ENCODE measurements around the gene TSSK6.

The TSSK6 gene

GRCh38 chr19:19504754-19505668 is 10.3 kb downstream of the TSSK6 start:
- Histone ChIP-seq H2AFZ (no peak overlapping the region), H3K27ac (no peak overlapping the region), H3K36me3 (ENCODE audit: control insufficient read depth, insufficient read depth, low read length) (no peaks in the 10 kb centered on the region), H3K27me3 (ENCODE audit: control insufficient read depth, insufficient read depth, low read length) (no peaks in the 10 kb centered on the region), H3K79me2 (peaks cover 1% of the 10 kb centered on the region), H3K4me2 (ENCODE audit: low read length) (no peak overlapping the region), H3K9ac (no peak overlapping the region), H3K4me3 (ENCODE audit: low read depth, low read length) (no peak overlapping the region), H3K9me3 (ENCODE audit: control insufficient read depth, low read length) (no peaks in the 10 kb centered on the region), H3K4me1 (no peaks in the 10 kb centered on the region)
- TF ChIP-seq CTCF (IDR thresholded peaks at IDR 0.05) = no peak

- H3K36me3 ChIP-seq (ENCODE audit: control insufficient read depth, insufficient read depth, low read length) = no peaks in the 10 kb centered on the region
Observed at GRCh38 chr19:19502808-19503602, 12.3 kb downstream of the TSSK6 start.

GRCh38 chr19:19502281-19502680 is 13.1 kb downstream of the TSSK6 start:
- Histone ChIP-seq H3K27ac (no peak overlapping the region), H3K9ac (no peak overlapping the region), H3K4me1 (no peaks in the 10 kb centered on the region), H3K9me3 (ENCODE audit: control insufficient read depth, low read length) (no peaks in the 10 kb centered on the region), H2AFZ (no peak overlapping the region), H3K27me3 (ENCODE audit: control insufficient read depth, insufficient read depth, low read length) (no peaks in the 10 kb centered on the region), H3K36me3 (ENCODE audit: control insufficient read depth, insufficient read depth, low read length) (no peaks in the 10 kb centered on the region), H3K4me3 (ENCODE audit: low read depth, low read length) (no peak overlapping the region), H3K79me2 (peaks cover 26% of the 10 kb centered on the region), H3K4me2 (ENCODE audit: low read length) (no peak overlapping the region)
- TF ChIP-seq CTCF (IDR thresholded peaks at IDR 0.05) = no peak

More at GRCh38 chr19:19502808-19503602, 12.3 kb downstream of the TSSK6 start:
- TF ChIP-seq CTCF (IDR thresholded peaks at IDR 0.05) = no peak
- H3K27me3 ChIP-seq (ENCODE audit: control insufficient read depth, insufficient read depth, low read length) = no peaks in the 10 kb centered on the region
- no peak overlapping the region for H2AFZ ChIP-seq
- peaks cover 19% of the 10 kb centered on the region for H3K79me2 ChIP-seq
- H3K4me1 ChIP-seq = no peaks in the 10 kb centered on the region
- no peaks in the 10 kb centered on the region for H3K9me3 ChIP-seq (ENCODE audit: control insufficient read depth, low read length)
- no peak overlapping the region for H3K4me2 ChIP-seq (ENCODE audit: low read length)
- no peak overlapping the region for H3K4me3 ChIP-seq (ENCODE audit: low read depth, low read length)
- no peak overlapping the region for H3K9ac ChIP-seq
- no peak overlapping the region for H3K27ac ChIP-seq

- no peaks in the 10 kb centered on the region for H3K36me3 ChIP-seq (ENCODE audit: control insufficient read depth, insufficient read depth, low read length)
Observed at GRCh38 chr19:19501798-19502197, 13.6 kb downstream of the TSSK6 start.

More at GRCh38 chr19:19501798-19502197, 13.6 kb downstream of the TSSK6 start:
- H3K9ac ChIP-seq = no peak overlapping the region
- H2AFZ ChIP-seq = no peak overlapping the region
- H3K4me2 ChIP-seq (ENCODE audit: low read length) = no peak overlapping the region
- H3K4me1 ChIP-seq = no peaks in the 10 kb centered on the region
- H3K27ac ChIP-seq = no peak overlapping the region
- no peak for TF ChIP-seq CTCF (IDR thresholded peaks at IDR 0.05)
- no peak overlapping the region for H3K4me3 ChIP-seq (ENCODE audit: low read depth, low read length)
- no peaks in the 10 kb centered on the region for H3K27me3 ChIP-seq (ENCODE audit: control insufficient read depth, insufficient read depth, low read length)
- H3K9me3 ChIP-seq (ENCODE audit: control insufficient read depth, low read length) = no peaks in the 10 kb centered on the region
- H3K79me2 ChIP-seq = peaks cover 31% of the 10 kb centered on the region

All from parathyroid adenoma (tissue), 2 donors.